ENCODE measurements around the gene KIF7.

DNA sequence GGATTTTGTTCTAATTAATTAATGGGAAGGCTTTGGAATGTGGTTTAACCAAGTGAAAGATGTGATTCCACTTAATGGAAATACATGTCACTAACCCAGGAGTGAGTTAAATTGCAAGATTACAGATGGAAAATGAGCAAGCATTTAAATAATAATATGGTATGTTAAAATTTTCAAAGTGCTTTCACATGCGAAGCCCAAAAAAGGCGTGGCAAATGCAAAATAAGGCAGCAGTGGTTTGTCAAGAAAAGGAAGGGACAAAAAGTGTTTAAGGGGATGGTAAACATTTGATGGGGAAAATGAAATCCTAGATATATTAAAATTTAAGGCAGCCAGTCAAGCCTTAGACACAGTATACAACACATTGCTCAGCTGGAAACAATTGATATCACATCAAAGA is 77.1 kb downstream of the KIF7 start:
- TF ChIP-seq, protein P1, sequence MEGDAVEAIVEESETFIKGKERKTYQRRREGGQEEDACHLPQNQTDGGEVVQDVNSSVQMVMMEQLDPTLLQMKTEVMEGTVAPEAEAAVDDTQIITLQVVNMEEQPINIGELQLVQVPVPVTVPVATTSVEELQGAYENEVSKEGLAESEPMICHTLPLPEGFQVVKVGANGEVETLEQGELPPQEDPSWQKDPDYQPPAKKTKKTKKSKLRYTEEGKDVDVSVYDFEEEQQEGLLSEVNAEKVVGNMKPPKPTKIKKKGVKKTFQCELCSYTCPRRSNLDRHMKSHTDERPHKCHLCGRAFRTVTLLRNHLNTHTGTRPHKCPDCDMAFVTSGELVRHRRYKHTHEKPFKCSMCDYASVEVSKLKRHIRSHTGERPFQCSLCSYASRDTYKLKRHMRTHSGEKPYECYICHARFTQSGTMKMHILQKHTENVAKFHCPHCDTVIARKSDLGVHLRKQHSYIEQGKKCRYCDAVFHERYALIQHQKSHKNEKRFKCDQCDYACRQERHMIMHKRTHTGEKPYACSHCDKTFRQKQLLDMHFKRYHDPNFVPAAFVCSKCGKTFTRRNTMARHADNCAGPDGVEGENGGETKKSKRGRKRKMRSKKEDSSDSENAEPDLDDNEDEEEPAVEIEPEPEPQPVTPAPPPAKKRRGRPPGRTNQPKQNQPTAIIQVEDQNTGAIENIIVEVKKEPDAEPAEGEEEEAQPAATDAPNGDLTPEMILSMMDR (IDR thresholded peaks at IDR 0.05) = no peak
- no peak for TF ChIP-seq POLR2A (IDR thresholded peaks at IDR 0.05)
